Islet of Langerhans (tissue), 1 donor: Measurements from ENCODE around the gene GUCY1A2.
"Not testable (repeated sequence)": the region's sequence is repeated elsewhere in the genome, so short reads cannot be mapped to it uniquely, and the experiment has no call there.

Source experiments
- FAIRE-seq: peaks from one replicate; lab custom pipeline; 2011; peaks lifted over from hg19 to GRCh38; lab: Jason Lieb, UNC

The GUCY1A2 gene

GRCh38 chr11:106840146-106840545 is 178.1 kb downstream of the GUCY1A2 start:
- FAIRE-seq: no peak

GRCh38 chr11:106834567-106834966 is 183.7 kb downstream of the GUCY1A2 start:
- no peak for FAIRE-seq

- no peak for FAIRE-seq
These were observed 189.3 kb downstream of the GUCY1A2 start for GRCh38 chr11:106828976-106829375.

DNA sequence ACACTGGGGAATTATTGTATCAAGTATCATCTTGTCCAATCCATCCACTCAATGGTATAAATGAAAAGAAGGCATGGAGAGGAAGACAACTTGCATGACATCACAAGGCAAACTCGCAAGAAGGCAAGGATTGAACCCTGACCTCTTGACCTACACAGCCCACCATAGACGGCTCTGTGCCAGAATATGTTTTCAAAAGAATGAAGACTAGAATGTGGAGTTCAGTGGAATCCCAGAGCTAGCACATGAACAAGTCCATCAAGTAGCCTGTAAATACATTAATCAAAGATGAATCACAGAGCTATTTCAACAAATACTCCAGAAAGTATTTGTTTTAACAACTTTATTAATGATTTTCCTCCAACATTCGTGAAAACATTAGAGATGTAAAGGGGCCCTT is 189.7 kb downstream of the GUCY1A2 start:
- FAIRE-seq: no peak

GRCh38 chr11:106827687-106828086 is 190.6 kb downstream of the GUCY1A2 start:
- FAIRE-seq: no peak

DNA sequence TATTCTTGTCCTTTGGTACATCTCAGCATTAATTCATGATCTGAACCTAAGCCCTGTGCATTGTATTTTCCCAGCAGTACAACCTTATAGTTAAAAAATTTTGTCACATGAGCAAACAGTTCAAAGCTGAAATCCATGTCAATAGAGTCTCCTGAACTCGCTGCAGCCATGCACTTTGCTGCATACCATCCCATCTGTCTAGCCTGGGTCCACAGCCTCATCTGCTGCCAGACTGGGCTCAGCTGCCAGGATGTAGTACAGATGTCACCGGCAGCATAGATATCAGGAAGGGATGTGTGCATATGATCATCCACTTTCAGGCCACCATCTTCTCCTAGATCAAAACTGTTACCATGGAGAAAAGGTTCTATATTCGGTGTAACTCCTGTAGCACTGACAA is 191.7 kb downstream of the GUCY1A2 start:
- not testable (repeated sequence) for FAIRE-seq

GRCh38 chr11:106821826-106822225 is 196.4 kb downstream of the GUCY1A2 start:
- no peak for FAIRE-seq

DNA sequence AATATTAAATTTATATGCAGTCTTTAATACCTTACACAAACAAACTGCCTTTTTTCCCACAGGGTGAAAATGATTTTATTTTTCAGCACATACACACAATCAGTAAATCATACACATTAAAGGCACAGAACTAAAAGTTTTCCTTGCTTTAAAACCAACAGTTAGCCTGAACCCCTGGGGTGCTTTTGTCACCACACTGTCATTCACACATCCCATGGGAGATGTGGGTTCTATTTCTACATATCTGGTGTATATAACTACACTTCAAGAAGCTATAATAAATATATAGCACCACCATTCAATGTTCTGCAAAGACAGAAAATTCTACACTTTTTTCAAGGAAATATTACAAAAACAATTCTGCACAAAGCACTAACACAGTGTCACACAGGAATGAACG is 197.0 kb downstream of the GUCY1A2 start:
- no peak for FAIRE-seq

DNA sequence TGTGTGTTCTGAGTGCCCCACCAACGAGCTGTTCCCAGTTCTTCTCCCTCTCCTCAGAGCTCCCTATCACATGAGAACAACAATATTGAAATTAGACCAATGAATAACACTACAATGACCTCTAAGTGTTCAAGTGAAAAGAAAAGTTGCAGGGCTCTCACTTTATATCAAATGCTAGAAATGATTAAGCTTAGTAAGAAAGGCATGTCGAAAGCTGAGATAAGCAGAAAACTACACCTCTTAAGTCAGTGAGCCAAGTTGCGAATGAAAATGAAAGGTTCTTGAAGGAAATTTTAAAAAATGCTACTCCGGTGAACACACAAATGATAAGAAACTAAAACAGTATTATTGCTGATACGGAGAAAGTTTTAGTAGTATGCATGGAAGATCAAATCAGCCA is 199.8 kb downstream of the GUCY1A2 start:
- FAIRE-seq: no peak

- FAIRE-seq: no peak
These were observed 203.1 kb downstream of the GUCY1A2 start for GRCh38 chr11:106815209-106815608.

DNA sequence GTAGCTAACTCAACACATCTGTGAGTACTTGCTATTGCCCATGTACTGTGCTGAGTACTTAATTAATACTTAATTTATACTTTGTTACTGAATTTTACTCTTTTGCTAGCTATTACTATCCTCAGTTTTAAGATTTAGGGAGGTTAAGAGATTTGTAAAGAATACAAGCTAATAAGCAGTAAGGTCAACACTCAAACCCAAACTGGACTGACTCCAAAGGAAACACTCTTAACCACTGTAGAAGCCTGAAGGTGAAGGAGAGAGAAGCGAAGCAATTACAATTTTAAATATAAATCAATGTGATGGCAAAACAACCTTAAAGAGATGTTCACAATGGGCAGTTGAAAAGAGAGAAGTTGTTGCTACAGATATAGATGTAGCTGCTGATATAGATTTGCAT is 204.5 kb downstream of the GUCY1A2 start:
- no peak for FAIRE-seq

DNA sequence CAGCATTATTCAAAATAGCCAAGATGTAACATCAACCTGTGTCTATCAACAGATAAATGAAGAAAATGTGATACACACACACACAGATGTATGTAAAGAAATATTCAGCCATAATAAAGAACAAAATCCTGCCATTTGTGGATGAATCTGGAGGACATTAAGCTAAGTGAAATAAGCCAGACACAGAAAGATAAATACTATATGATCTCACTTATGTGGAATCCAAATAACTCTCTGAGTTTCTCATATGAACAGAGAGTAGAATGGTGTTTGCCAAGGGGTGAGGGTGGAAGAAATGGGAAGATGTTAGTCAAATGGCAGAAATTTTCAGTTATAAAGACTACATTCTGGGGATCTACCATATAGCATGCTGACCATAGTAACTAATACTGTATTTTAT is 224.2 kb downstream of the GUCY1A2 start:
- FAIRE-seq: no peak

- no peak for FAIRE-seq
These were observed 228.9 kb downstream of the GUCY1A2 start for GRCh38 chr11:106789406-106789805.

- no peak for FAIRE-seq
These were observed 230.8 kb downstream of the GUCY1A2 start for GRCh38 chr11:106787454-106787853.

GRCh38 chr11:106785913-106786650 is 232.2 kb downstream of the GUCY1A2 start:
- FAIRE-seq: no peak

- not testable (repeated sequence) for FAIRE-seq
These were observed 241.0 kb downstream of the GUCY1A2 start for GRCh38 chr11:106777302-106777701.

DNA sequence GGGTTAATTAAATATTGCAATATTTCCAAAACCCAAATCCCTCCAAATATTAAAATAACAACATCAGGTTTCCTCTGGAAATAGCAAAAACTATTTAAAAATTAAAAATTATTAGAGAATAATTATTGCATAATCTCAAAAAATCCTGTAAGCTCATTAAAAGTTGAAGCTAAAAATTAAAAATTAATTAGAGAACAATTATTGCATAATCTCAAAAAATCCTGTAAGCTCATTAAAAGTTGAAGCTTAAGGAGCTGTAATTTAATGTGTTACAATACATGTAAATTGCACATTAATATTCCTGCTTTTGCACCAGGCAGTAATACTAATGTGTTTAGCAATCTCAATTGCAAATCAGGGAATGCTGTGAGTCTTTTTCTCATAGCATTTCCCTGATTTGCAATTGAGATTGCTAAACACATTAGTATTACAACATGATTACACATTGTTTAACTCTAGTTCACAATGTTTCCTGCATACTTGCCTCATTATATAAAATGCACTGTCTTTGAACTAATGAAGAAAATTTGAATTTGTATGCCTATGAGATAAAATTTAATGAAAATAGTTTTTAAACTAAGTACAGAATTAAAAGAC is 247.7 kb downstream of the GUCY1A2 start:
- peak; percentile 47 for FAIRE-seq

GRCh38 chr11:106765469-106766258 is 252.6 kb downstream of the GUCY1A2 start:
- no peak for FAIRE-seq

GRCh38 chr11:106763501-106763900 is 254.8 kb downstream of the GUCY1A2 start:
- no peak for FAIRE-seq

DNA sequence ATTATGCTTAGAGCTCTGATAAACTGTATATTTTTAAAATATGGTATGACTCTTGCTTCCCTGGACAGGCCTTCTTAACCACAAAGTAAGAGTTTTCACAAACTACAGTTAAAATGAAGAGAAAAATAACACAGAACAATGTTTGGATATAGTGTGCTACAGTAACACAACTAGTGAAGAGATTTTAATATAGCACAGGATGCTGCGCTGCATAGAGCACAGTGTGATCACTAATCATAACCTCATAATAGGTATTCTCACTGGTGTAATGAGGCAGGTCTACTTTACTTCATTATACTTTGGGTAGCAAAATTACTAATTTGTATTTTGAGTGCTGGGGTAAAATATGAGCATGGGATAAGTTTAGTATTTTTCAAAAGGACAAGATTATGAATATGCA is 256.5 kb downstream of the GUCY1A2 start:
- FAIRE-seq: no peak

GRCh38 chr11:106761240-106761639 is 257.0 kb downstream of the GUCY1A2 start:
- no peak for FAIRE-seq

- no peak for FAIRE-seq
These were observed 270.2 kb downstream of the GUCY1A2 start for GRCh38 chr11:106748059-106748458.

- no peak for FAIRE-seq
These were observed 272.3 kb downstream of the GUCY1A2 start for GRCh38 chr11:106745941-106746340.
